HepG2 (cell line): Measurements from ENCODE around the gene GNAI2. TPM values are rescaled to one million over a fixed set of nuclear protein-coding genes. Genes with fewer than 3 reads are reported as not detected.

Experiments used
- ETV6 ChIP-seq: sonication (generic); formaldehyde crosslinking; conservative IDR thresholded peaks from 2 replicates; pipeline ENCODE4 v1.4.0; 2020; ENCODE audit warnings: missing genetic modification reagents
- NR3C1 ChIP-seq: sonication (generic); formaldehyde crosslinking; IDR thresholded peaks from 2 replicates; pipeline ENCODE4 v1.4.0; 2020; ENCODE audit warnings: missing genetic modification reagents
- PITX1 ChIP-seq: sonication (generic); formaldehyde crosslinking; IDR thresholded peaks from 2 replicates; pipeline ENCODE4 v1.5.1; 2020; ENCODE audit warnings: mild to moderate bottlenecking, missing genetic modification reagents
- SIN3B ChIP-seq: fragments of 150-350 bp; IDR thresholded peaks from 2 replicates; pipeline ENCODE4 v1.6.1; 2014; ENCODE audit warnings: low read length
- SSRP1 ChIP-seq: IDR thresholded peaks from 2 replicates; pipeline ENCODE4 v1.6.1; 2016; ENCODE audit warnings: control low read depth
- ZIK1 ChIP-seq: sonication (generic); formaldehyde crosslinking; IDR thresholded peaks from 2 replicates; pipeline ENCODE4 v1.5.0; 2020; ENCODE audit warnings: mild to moderate bottlenecking, low read depth, missing genetic modification reagents, borderline replicate concordance
- ZNF337 ChIP-seq: sonication (generic); formaldehyde crosslinking; IDR thresholded peaks from 2 replicates; pipeline ENCODE4 v1.5.1; 2020; ENCODE audit warnings: missing genetic modification reagents, low read depth, mild to moderate bottlenecking, borderline replicate concordance
- ZNF354B ChIP-seq: sonication (generic); formaldehyde crosslinking; IDR thresholded peaks from 2 replicates; pipeline ENCODE4 v1.8.0; 2022; ENCODE audit warnings: mild to moderate bottlenecking, missing genetic modification reagents
- ZNF44 ChIP-seq: sonication (generic); formaldehyde crosslinking; IDR thresholded peaks from 2 replicates; pipeline ENCODE4 v1.5.1; 2020; ENCODE audit warnings: mild to moderate bottlenecking, missing genetic modification reagents
- ZNF563 ChIP-seq: sonication (generic); formaldehyde crosslinking; IDR thresholded peaks from 2 replicates; pipeline ENCODE4 v1.8.0; 2022; ENCODE audit warnings: mild to moderate bottlenecking, moderate library complexity, missing genetic modification reagents
- ZSCAN25 ChIP-seq: sonication (generic); formaldehyde crosslinking; IDR thresholded peaks from 2 replicates; pipeline ENCODE4 v1.8.0; 2022; ENCODE audit warnings: mild to moderate bottlenecking, missing genetic modification reagents
- polyA plus RNA-seq, 8 experiments: library from polyadenylated mRNA; depleted of rRNA in 3 of 8; stranded (reverse) in 7 of 8; unstranded in 1 of 8; fragments of >200 nt; fragmentation: Illumina TruSeq in 4 of 8; extraction: Trizol in 4 of 8; gene quantifications; 2 replicates each; pipeline versions ENCODE4 v1.2.1 to v1.2.3, GENCODE V29; 2011 to 2016; ENCODE audit warnings: low read depth in 4 of 8, missing spikeins in 1 of 8, mixed read lengths in 1 of 8; ENCODE audit not compliant: insufficient read depth in 1 of 8
- total RNA-seq, 5 experiments: library from RNA; depleted of rRNA; stranded (reverse); fragments of >200 nt; fragmentation: Illumina TruSeq; extraction: Trizol; gene quantifications; 2 replicates each; pipeline ENCODE4 v1.2.3, GENCODE V29; 2016; ENCODE audit warnings: low read depth in 1 of 5
- TF ChIP-seq, protein P1 (sequence below): sonication (generic); formaldehyde crosslinking; IDR thresholded peaks from 2 replicates; pipeline ENCODE4 v1.4.0; 2020; ENCODE audit warnings: missing genetic modification reagents
- TF ChIP-seq, protein P2 (sequence below): sonication (generic); formaldehyde crosslinking; IDR thresholded peaks from 2 replicates; pipeline ENCODE4 v1.5.0; 2020; ENCODE audit warnings: mild to moderate bottlenecking, missing genetic modification reagents, borderline replicate concordance
- TF ChIP-seq, protein P3 (sequence below): IDR thresholded peaks from 2 replicates; pipeline ENCODE4 v1.6.1; 2012; ENCODE audit warnings: inconsistent platforms
- TF ChIP-seq, protein P4 (sequence below): sonication (generic); formaldehyde crosslinking; IDR thresholded peaks from 2 replicates; pipeline ENCODE4 v1.4.0; 2020; ENCODE audit warnings: missing genetic modification reagents
- TF ChIP-seq, protein P5 (sequence below): sonication (generic); formaldehyde crosslinking; IDR thresholded peaks from 2 replicates; pipeline ENCODE4 v1.4.0; 2020; ENCODE audit warnings: mild to moderate bottlenecking, missing genetic modification reagents

GNAI2 gene
- total and polyA plus RNA-seq, 2 of the 13 experiments (the other 11 are each of a cell fraction or from before 2014, with no cell fraction given) = 51.1 to 66.2 TPM

DNA sequence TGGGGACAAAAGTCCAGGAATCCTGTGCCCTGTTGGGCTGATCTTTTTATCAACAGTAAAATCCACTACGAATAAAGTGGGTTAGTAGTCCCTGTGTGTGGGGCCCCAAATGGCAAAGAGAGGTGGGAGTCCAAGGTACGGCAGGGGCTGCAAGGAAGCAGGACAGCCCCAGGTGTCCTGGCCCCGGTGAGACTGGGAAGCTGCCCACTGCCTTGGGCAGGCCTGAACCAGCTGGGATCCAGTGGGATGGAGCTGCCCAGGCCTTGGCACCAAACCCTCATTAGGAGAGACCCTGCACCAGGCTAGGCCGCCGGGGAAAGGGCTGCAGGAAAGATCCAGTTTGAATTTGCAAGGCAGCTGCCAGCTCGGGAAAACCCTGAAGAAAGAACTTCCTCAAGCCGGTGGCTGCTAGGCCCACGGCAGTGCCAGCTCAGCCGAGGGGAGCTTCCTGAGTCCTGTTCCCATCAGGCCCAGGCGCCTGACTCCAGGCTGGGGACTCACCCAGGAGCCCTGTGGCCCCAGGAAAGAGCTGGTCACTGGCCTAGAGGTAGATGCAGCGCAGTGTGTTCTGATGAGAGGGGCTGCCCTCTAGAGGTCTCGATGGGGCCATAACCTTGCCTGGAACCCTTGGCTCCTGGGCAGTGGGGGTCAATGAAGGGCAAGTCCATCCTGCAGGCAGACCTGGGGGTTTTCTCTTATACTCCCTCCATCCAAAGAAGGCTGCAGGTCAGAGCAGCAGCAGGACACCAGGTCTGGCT is 14.4 kb upstream of the GNAI2 start (continued):
- no peak for TF ChIP-seq ZNF44 (CRISPR knock-in tag)
- no peak for TF ChIP-seq SIN3B
- no peak for TF ChIP-seq ZSCAN25 (CRISPR knock-in tag)
- TF ChIP-seq ZIK1 = peak; percentile 58; the same call in 1 of the 2 replicates
- TF ChIP-seq ZNF337 (CRISPR knock-in tag) = no peak
- TF ChIP-seq, protein P1, sequence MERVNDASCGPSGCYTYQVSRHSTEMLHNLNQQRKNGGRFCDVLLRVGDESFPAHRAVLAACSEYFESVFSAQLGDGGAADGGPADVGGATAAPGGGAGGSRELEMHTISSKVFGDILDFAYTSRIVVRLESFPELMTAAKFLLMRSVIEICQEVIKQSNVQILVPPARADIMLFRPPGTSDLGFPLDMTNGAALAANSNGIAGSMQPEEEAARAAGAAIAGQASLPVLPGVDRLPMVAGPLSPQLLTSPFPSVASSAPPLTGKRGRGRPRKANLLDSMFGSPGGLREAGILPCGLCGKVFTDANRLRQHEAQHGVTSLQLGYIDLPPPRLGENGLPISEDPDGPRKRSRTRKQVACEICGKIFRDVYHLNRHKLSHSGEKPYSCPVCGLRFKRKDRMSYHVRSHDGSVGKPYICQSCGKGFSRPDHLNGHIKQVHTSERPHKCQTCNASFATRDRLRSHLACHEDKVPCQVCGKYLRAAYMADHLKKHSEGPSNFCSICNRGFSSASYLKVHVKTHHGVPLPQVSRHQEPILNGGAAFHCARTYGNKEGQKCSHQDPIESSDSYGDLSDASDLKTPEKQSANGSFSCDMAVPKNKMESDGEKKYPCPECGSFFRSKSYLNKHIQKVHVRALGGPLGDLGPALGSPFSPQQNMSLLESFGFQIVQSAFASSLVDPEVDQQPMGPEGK = peak; percentile 63
- TF ChIP-seq ZNF563 (CRISPR knock-in tag) = no peak
- peak; percentile 67; the same call in 1 of the 2 replicates for TF ChIP-seq PITX1
- TF ChIP-seq, protein P2, sequence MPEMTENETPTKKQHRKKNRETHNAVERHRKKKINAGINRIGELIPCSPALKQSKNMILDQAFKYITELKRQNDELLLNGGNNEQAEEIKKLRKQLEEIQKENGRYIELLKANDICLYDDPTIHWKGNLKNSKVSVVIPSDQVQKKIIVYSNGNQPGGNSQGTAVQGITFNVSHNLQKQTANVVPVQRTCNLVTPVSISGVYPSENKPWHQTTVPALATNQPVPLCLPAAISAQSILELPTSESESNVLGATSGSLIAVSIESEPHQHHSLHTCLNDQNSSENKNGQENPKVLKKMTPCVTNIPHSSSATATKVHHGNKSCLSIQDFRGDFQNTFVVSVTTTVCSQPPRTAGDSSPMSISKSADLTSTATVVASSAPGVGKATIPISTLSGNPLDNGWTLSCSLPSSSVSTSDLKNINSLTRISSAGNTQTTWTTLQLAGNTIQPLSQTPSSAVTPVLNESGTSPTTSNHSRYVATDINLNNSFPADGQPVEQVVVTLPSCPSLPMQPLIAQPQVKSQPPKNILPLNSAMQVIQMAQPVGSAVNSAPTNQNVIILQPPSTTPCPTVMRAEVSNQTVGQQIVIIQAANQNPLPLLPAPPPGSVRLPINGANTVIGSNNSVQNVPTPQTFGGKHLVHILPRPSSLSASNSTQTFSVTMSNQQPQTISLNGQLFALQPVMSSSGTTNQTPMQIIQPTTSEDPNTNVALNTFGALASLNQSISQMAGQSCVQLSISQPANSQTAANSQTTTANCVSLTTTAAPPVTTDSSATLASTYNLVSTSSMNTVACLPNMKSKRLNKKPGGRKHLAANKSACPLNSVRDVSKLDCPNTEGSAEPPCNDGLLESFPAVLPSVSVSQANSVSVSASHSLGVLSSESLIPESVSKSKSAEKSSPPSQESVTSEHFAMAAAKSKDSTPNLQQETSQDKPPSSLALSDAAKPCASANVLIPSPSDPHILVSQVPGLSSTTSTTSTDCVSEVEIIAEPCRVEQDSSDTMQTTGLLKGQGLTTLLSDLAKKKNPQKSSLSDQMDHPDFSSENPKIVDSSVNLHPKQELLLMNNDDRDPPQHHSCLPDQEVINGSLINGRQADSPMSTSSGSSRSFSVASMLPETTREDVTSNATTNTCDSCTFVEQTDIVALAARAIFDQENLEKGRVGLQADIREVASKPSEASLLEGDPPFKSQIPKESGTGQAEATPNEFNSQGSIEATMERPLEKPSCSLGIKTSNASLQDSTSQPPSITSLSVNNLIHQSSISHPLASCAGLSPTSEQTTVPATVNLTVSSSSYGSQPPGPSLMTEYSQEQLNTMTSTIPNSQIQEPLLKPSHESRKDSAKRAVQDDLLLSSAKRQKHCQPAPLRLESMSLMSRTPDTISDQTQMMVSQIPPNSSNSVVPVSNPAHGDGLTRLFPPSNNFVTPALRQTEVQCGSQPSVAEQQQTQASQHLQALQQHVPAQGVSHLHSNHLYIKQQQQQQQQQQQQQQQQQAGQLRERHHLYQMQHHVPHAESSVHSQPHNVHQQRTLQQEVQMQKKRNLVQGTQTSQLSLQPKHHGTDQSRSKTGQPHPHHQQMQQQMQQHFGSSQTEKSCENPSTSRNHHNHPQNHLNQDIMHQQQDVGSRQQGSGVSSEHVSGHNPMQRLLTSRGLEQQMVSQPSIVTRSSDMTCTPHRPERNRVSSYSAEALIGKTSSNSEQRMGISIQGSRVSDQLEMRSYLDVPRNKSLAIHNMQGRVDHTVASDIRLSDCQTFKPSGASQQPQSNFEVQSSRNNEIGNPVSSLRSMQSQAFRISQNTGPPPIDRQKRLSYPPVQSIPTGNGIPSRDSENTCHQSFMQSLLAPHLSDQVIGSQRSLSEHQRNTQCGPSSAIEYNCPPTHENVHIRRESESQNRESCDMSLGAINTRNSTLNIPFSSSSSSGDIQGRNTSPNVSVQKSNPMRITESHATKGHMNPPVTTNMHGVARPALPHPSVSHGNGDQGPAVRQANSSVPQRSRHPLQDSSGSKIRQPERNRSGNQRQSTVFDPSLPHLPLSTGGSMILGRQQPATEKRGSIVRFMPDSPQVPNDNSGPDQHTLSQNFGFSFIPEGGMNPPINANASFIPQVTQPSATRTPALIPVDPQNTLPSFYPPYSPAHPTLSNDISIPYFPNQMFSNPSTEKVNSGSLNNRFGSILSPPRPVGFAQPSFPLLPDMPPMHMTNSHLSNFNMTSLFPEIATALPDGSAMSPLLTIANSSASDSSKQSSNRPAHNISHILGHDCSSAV (CRISPR knock-in tag) = no peak
- TF ChIP-seq, protein P3, sequence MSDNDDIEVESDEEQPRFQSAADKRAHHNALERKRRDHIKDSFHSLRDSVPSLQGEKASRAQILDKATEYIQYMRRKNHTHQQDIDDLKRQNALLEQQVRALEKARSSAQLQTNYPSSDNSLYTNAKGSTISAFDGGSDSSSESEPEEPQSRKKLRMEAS = no peak; the same call in 1 of the 2 replicates
- 0 out of 2 replicates have a peak, but pooled peaks have one; percentile 51 for TF ChIP-seq SSRP1
- TF ChIP-seq ETV6 (CRISPR knock-in tag) = no peak
- TF ChIP-seq ZNF354B (CRISPR knock-in tag) = no peak
- TF ChIP-seq NR3C1 (CRISPR knock-in tag) = no peak
- TF ChIP-seq, protein P4, sequence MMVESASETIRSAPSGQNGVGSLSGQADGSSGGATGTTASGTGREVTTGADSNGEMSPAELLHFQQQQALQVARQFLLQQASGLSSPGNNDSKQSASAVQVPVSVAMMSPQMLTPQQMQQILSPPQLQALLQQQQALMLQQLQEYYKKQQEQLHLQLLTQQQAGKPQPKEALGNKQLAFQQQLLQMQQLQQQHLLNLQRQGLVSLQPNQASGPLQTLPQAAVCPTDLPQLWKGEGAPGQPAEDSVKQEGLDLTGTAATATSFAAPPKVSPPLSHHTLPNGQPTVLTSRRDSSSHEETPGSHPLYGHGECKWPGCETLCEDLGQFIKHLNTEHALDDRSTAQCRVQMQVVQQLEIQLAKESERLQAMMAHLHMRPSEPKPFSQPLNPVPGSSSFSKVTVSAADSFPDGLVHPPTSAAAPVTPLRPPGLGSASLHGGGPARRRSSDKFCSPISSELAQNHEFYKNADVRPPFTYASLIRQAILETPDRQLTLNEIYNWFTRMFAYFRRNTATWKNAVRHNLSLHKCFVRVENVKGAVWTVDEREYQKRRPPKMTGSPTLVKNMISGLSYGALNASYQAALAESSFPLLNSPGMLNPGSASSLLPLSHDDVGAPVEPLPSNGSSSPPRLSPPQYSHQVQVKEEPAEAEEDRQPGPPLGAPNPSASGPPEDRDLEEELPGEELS (CRISPR knock-in tag) = no peak; the same call in 1 of the 2 replicates
- TF ChIP-seq, protein P5, sequence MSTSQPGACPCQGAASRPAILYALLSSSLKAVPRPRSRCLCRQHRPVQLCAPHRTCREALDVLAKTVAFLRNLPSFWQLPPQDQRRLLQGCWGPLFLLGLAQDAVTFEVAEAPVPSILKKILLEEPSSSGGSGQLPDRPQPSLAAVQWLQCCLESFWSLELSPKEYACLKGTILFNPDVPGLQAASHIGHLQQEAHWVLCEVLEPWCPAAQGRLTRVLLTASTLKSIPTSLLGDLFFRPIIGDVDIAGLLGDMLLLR (CRISPR knock-in tag) = no peak
